Type B pancreatic cell (in vitro differentiated cells): ENCODE results near the gene POLD3. TPM values are rescaled to one million over a fixed set of nuclear protein-coding genes. Genes with fewer than 3 reads are reported as not detected.
"Not testable (repeated sequence)": the region's sequence is repeated elsewhere in the genome, so short reads cannot be mapped to it uniquely, and the experiment has no call there.

Source experiments
- DNase-seq: peaks from one replicate; pipeline ENCODE4 v3.0.0; 2021; ENCODE audit warnings: mixed read lengths; ENCODE audit not compliant: unreplicated experiment; ENCODE audit errors: extremely low spot score
- H3K27ac Mint-ChIP-seq: 2 replicates; pipeline ENCODE4 v1.8.0; 2021; ENCODE audit warnings: mild to moderate bottlenecking, mixed read lengths
- H3K27me3 Mint-ChIP-seq: 2 replicates; pipeline ENCODE4 v1.8.0; 2021; ENCODE audit warnings: mixed read lengths
- H3K36me3 Mint-ChIP-seq: 2 replicates; pipeline ENCODE4 v1.8.0; 2021; ENCODE audit warnings: mixed read lengths
- H3K4me1 Mint-ChIP-seq: one replicate; pipeline ENCODE4 v1.8.0; 2021; ENCODE audit warnings: mixed read lengths; ENCODE audit not compliant: unreplicated experiment
- H3K4me3 Mint-ChIP-seq: 2 replicates; pipeline ENCODE4 v1.8.0; 2021; ENCODE audit warnings: mild to moderate bottlenecking, mixed read lengths
- H3K9me3 Mint-ChIP-seq: 2 replicates; pipeline ENCODE4 v1.8.0; 2021; ENCODE audit warnings: mixed read lengths
- total RNA-seq: library from RNA; stranded (reverse); gene quantifications from 2 replicates; pipeline ENCODE4 v1.2.1, GENCODE V29; 2021; ENCODE audit warnings: low replicate concordance
- TF ChIP-seq, protein P1 (sequence below): fragments of 200-600 bp; sonication (generic); conservative IDR thresholded peaks from 2 replicates; pipeline ENCODE4 v1.5.0; 2021; ENCODE audit warnings: antibody characterized with exemption, mild to moderate bottlenecking

Gene POLD3
- total RNA-seq, 1 donor from 2014 or later = 32.9 TPM

DNA sequence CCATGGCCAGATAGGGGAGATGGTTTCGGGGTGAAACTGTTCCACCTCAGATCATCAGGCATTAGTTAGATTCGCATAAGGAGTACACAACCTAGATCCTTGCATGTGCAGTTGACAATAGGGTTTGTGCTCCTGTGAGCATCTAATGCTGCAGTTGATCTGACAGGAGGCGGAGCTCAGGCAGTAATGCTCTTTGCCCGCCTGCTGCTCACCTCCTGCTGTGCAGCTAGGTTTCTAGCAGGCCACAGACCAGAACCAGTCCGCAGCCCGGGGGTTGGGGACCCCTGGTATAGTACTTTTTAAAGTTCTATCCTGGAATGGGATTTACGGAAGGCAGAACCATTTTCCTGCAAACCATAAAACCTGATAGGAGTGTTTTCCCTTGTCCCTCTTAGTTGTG is 54.6 kb downstream of the POLD3 start:
- TF ChIP-seq, protein P1, sequence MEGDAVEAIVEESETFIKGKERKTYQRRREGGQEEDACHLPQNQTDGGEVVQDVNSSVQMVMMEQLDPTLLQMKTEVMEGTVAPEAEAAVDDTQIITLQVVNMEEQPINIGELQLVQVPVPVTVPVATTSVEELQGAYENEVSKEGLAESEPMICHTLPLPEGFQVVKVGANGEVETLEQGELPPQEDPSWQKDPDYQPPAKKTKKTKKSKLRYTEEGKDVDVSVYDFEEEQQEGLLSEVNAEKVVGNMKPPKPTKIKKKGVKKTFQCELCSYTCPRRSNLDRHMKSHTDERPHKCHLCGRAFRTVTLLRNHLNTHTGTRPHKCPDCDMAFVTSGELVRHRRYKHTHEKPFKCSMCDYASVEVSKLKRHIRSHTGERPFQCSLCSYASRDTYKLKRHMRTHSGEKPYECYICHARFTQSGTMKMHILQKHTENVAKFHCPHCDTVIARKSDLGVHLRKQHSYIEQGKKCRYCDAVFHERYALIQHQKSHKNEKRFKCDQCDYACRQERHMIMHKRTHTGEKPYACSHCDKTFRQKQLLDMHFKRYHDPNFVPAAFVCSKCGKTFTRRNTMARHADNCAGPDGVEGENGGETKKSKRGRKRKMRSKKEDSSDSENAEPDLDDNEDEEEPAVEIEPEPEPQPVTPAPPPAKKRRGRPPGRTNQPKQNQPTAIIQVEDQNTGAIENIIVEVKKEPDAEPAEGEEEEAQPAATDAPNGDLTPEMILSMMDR = no peak
- Mint-ChIP-seq H3K4me3 (no peak overlapping the region), H3K9me3 (no peaks in the 10 kb centered on the region), H3K4me1 (no peaks in the 10 kb centered on the region), H3K27ac (no peak overlapping the region), H3K36me3 (peaks cover 18% of the 10 kb centered on the region), H3K27me3 (no peaks in the 10 kb centered on the region)
- no peak for DNase-seq

DNA sequence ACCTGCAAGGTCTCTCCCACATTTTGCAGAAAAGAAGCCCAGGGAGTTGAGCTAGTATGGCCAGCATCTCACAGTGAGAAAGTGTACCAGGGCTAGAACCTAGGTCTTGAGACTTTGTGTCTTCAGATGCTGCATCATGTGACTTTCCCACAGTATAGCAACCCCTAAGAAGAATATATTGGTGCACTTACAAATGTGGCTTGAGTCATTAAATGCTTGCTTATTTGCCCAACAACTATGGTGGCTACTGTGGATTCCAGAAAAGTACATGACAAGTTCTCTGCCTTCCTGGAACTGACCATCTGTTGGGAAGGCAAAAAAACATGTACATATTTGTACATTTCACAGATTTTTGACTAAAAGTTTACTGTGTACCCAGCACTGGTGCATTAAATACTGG is 55.0 kb downstream of the POLD3 start:
- H3K36me3 Mint-ChIP-seq = peaks cover 17% of the 10 kb centered on the region
- H3K27me3 Mint-ChIP-seq = no peaks in the 10 kb centered on the region
- no peaks in the 10 kb centered on the region for H3K4me1 Mint-ChIP-seq
- no peak overlapping the region for H3K4me3 Mint-ChIP-seq
- TF ChIP-seq, protein P1 = no peak
- no peak for DNase-seq
- H3K9me3 Mint-ChIP-seq = no peaks in the 10 kb centered on the region
- H3K27ac Mint-ChIP-seq = no peak overlapping the region

DNA sequence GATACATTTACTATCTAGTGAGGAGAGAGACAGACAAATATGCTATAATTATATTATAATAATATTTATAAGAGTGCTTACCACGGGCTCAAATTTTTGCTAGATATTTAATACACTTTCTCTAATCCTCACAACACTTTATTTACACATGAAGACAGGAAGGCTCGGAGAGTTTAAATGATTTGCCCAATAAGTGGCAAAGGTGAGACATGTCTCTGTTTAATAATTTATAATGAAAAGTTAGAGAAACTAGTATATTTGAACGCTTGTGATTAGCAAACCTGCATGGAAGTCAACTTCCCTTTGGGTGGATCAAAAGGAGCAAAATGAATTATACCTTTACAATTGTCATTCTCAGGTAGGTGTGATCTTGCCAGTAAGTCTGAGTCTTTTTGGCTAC is 55.4 kb downstream of the POLD3 start:
- Mint-ChIP-seq H3K4me3 (no peak overlapping the region), H3K9me3 (no peaks in the 10 kb centered on the region), H3K27ac (no peak overlapping the region), H3K27me3 (no peaks in the 10 kb centered on the region), H3K36me3 (peaks cover 15% of the 10 kb centered on the region), H3K4me1 (no peaks in the 10 kb centered on the region)
- TF ChIP-seq, protein P1 = no peak
- DNase-seq = no peak

DNA sequence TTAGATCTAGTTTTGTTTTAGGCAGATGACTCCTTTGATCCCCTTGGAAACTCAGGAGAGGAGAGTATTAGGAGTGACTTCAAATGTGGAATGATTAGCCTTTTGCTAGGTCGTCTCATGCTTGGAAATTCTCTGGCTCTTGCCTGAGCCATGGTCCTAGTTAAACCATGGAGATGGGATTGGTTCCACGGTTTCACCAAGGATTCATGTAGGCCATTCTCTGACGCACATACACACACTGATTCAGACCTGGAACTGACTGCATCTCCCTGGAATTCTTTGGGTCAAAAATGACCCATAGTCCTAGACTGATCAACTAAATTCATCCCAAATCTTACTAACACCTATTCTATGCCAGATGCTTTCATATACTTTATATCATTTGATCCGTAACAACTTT is 56.5 kb downstream of the POLD3 start:
- no peaks in the 10 kb centered on the region for H3K27me3 Mint-ChIP-seq
- H3K4me3 Mint-ChIP-seq = no peak overlapping the region
- peaks cover 23% of the 10 kb centered on the region for H3K36me3 Mint-ChIP-seq
- H3K27ac Mint-ChIP-seq = no peak overlapping the region
- no peak for DNase-seq
- no peaks in the 10 kb centered on the region for H3K4me1 Mint-ChIP-seq
- H3K9me3 Mint-ChIP-seq = no peaks in the 10 kb centered on the region
- TF ChIP-seq, protein P1 = no peak

DNA sequence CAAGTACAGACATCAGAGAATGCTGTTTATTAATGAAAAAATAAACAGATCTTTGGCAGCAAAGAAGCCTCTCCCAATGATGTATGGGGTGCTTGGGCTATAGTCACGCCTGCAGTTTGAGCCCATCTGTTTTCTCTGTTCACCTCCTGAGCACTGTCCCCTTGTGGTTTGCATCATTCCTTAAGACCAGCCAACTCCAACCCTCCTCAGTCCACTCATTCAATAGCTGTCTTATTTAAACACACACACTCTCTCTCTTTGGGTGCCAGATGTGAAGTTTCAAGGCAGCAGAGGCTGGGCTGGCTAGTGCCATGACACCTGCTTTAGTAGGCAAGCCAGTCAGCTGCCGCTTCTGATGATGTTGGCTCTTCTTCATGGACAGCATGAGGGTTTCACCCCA is 58.1 kb downstream of the POLD3 start:
- no peak for DNase-seq
- Mint-ChIP-seq H3K36me3 (peaks cover 19% of the 10 kb centered on the region), H3K9me3 (no peaks in the 10 kb centered on the region), H3K4me1 (no peaks in the 10 kb centered on the region), H3K4me3 (no peak overlapping the region), H3K27ac (no peak overlapping the region), H3K27me3 (no peaks in the 10 kb centered on the region)
- TF ChIP-seq, protein P1 = no peak

DNA sequence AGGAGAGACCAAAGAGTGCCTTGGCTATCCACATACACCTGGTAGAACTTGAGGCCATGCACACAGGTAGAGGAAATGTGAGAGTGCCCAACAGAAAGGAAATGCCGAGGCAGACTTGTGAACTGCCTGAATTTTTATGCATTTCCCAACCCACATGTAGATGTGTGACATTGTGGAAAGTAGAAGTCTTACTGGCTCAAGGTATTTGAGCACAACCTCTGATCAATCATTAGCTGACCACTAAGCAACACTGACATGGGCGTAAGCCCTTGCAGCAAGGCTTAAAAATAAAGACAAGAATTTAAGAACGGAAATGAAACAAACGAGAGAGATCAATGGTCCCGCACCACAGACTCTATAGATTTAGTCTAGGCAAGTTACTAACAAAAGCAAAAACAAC is 62.6 kb downstream of the POLD3 start:
- no peak overlapping the region for H3K27ac Mint-ChIP-seq
- H3K4me3 Mint-ChIP-seq = no peak overlapping the region
- peaks cover 41% of the 10 kb centered on the region for H3K36me3 Mint-ChIP-seq
- H3K4me1 Mint-ChIP-seq = no peaks in the 10 kb centered on the region
- H3K9me3 Mint-ChIP-seq = peaks cover 7% of the 10 kb centered on the region
- DNase-seq = no peak
- no peaks in the 10 kb centered on the region for H3K27me3 Mint-ChIP-seq
- TF ChIP-seq, protein P1 = no peak

DNA sequence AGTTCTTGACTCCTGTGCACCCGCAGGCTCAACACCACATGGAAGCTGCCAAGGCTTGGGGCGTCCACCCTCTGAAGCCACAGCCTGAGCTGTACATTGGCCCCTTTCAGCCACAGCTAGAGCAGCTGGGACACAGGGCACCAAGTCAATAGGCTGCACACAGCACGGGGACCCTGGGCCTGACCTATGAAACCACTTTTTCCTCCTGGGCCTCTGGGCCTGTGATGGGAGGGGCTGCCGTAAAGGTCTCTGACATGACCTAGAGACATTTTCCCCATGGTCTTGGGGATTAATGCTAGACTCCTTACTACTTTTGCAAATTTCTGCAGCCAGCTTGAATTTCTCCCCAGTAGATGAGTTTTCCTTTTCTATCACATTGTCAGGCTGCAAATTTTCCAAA is 66.7 kb downstream of the POLD3 start:
- not testable (repeated sequence) for H3K9me3 Mint-ChIP-seq, H3K4me3 Mint-ChIP-seq, DNase-seq, H3K27me3 Mint-ChIP-seq, H3K27ac Mint-ChIP-seq, H3K4me1 Mint-ChIP-seq
- H3K36me3 Mint-ChIP-seq = peaks cover 30% of the 10 kb centered on the region
